ENCODE data around the gene MISFA. TPM values are rescaled to one million over a fixed set of nuclear protein-coding genes. Genes with fewer than 3 reads are reported as not detected.

Gene MISFA
- total RNA-seq, 1 donor from 2014 or later = 1.7 TPM

DNA sequence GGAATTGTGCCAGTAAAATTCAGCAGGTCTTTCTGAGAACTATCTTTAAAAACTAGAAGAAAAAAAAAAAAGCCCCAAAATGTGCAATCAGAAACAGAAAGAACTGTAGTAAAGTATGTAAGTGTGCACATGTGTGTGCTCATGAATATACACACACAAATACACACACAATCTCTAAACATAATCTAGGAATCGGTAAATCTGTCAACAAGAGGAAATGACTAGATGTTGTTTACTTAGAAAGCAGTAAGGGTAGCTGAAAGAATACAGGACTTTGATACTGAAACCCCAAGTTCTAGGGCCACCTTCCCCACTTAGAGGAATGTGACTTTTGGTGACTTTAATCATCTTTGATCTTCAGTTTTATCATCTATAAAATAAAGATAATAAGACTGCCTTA is 24.2 kb upstream of the MISFA start:
- TF ChIP-seq, protein P1, sequence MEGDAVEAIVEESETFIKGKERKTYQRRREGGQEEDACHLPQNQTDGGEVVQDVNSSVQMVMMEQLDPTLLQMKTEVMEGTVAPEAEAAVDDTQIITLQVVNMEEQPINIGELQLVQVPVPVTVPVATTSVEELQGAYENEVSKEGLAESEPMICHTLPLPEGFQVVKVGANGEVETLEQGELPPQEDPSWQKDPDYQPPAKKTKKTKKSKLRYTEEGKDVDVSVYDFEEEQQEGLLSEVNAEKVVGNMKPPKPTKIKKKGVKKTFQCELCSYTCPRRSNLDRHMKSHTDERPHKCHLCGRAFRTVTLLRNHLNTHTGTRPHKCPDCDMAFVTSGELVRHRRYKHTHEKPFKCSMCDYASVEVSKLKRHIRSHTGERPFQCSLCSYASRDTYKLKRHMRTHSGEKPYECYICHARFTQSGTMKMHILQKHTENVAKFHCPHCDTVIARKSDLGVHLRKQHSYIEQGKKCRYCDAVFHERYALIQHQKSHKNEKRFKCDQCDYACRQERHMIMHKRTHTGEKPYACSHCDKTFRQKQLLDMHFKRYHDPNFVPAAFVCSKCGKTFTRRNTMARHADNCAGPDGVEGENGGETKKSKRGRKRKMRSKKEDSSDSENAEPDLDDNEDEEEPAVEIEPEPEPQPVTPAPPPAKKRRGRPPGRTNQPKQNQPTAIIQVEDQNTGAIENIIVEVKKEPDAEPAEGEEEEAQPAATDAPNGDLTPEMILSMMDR (IDR thresholded peaks at IDR 0.05; ENCODE audit: partially characterized antibody, unreplicated experiment) = no peak
- H3K27ac Mint-ChIP-seq (ENCODE audit: unreplicated experiment) = no peak overlapping the region
- H3K9me3 Mint-ChIP-seq (ENCODE audit: unreplicated experiment) = no peaks in the 10 kb centered on the region
- H3K27me3 Mint-ChIP-seq (ENCODE audit: unreplicated experiment) = no peaks in the 10 kb centered on the region
- no peaks in the 10 kb centered on the region for H3K36me3 Mint-ChIP-seq (ENCODE audit: unreplicated experiment)
- H3K4me1 Mint-ChIP-seq (ENCODE audit: low read depth, unreplicated experiment) = no peaks in the 10 kb centered on the region
- no peak for DNase-seq
- H3K4me3 Mint-ChIP-seq (ENCODE audit: unreplicated experiment) = no peak overlapping the region

DNA sequence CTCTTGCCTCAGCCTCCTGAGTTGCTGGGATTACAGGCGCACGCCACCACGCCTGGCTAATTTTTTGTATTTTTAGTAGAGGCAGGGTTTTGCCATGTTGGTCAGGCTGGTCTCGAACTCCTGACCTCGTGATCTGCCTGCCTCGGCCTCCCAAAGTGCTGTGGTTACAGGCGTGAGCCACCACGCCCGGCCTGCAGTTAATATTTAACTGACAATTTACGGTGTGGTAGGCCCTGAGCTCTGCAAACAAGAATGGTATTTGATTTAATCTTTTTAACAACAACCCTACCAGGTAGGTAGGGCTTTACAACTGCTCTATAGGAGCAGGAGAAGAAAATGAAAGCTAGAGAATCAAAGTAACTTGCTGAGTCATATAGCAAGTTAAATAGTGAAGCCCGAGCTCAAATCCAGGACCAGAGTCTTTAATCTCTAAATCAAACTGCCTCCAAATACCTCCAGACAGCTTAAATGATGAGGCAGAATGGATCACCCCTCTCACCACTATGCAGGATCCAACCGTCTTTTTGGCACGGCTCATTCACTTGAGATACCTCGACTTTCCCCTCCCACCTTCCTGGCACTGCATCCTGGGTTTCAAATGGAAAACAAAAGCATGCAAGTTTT is 20.5 kb upstream of the MISFA start:
- no peak for DNase-seq
- TF ChIP-seq, protein P1 (IDR thresholded peaks at IDR 0.05; ENCODE audit: partially characterized antibody, unreplicated experiment) = no peak
- no peaks in the 10 kb centered on the region for H3K36me3 Mint-ChIP-seq (ENCODE audit: unreplicated experiment)
- no peaks in the 10 kb centered on the region for H3K9me3 Mint-ChIP-seq (ENCODE audit: unreplicated experiment)
- H3K4me3 Mint-ChIP-seq (ENCODE audit: unreplicated experiment) = no peak overlapping the region
- H3K4me1 Mint-ChIP-seq (ENCODE audit: low read depth, unreplicated experiment) = no peaks in the 10 kb centered on the region
- no peaks in the 10 kb centered on the region for H3K27me3 Mint-ChIP-seq (ENCODE audit: unreplicated experiment)
- no peak overlapping the region for H3K27ac Mint-ChIP-seq (ENCODE audit: unreplicated experiment)

DNA sequence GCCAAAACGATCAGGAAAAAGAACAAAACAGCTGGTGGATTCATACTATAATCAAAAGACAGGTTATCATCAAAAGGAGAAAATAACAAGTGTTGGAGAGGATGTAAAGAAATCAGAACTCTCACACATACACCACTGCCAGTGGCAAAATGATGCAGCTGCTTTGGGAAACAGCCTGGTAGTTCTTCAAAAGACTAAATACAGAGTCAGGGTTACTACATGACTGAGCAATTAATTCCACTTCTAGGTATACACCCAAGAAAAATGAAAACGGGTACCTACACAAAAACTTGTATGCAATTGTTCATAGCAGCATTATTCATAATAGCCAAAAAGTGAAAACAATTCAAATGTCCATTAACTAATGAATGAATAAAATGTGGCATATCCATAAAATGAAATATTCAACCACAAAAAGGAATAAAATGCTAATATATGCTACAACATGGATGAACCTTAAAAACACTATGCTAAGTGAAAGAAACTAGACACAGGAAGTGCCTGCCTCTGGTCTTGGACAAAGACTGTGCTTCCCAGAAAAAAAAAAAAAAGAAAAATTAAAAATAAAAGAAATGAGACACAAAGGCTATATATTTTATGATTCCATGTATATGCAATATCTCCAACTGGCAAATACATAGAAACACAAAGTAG is 19.3 kb upstream of the MISFA start:
- no peaks in the 10 kb centered on the region for H3K4me1 Mint-ChIP-seq (ENCODE audit: low read depth, unreplicated experiment)
- H3K27ac Mint-ChIP-seq (ENCODE audit: unreplicated experiment) = no peak overlapping the region
- H3K4me3 Mint-ChIP-seq (ENCODE audit: unreplicated experiment) = no peak overlapping the region
- DNase-seq = no peak
- TF ChIP-seq, protein P1 (IDR thresholded peaks at IDR 0.05; ENCODE audit: partially characterized antibody, unreplicated experiment) = no peak
- H3K27me3 Mint-ChIP-seq (ENCODE audit: unreplicated experiment) = peaks cover 1% of the 10 kb centered on the region
- no peaks in the 10 kb centered on the region for H3K36me3 Mint-ChIP-seq (ENCODE audit: unreplicated experiment)
- H3K9me3 Mint-ChIP-seq (ENCODE audit: unreplicated experiment) = no peaks in the 10 kb centered on the region

DNA sequence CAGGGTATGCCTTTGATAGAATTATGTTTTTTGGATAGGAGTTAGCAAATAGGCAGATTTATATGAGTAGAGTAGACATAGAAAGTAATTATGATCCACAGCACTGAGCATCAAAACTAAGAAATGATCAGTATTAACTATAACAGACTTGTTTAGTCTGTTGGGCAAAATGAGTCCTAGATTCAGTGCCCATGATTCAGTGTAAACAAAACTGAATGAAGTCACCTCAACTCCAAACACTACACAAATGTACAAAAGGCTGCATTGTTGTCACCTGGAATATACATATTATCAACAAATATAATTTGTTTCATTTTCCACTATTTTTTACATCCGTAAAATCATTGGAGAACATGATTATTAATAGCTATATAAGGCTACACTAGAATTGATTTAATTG is 17.8 kb upstream of the MISFA start:
- Mint-ChIP-seq H3K36me3 (ENCODE audit: unreplicated experiment) (no peaks in the 10 kb centered on the region), H3K27ac (ENCODE audit: unreplicated experiment) (no peak overlapping the region), H3K4me1 (ENCODE audit: low read depth, unreplicated experiment) (no peaks in the 10 kb centered on the region), H3K27me3 (ENCODE audit: unreplicated experiment) (peaks cover 1% of the 10 kb centered on the region), H3K9me3 (ENCODE audit: unreplicated experiment) (no peaks in the 10 kb centered on the region), H3K4me3 (ENCODE audit: unreplicated experiment) (no peak overlapping the region)
- DNase-seq = no peak
- TF ChIP-seq, protein P1 (IDR thresholded peaks at IDR 0.05; ENCODE audit: partially characterized antibody, unreplicated experiment) = no peak
